Activated naive CD4-positive, alpha-beta T cell (primary cell): Measurements from ENCODE around the gene ATP2A3.

Experiments
- DNase-seq, 4 experiments: peaks; one replicate each; lab custom pipeline; 2025; lab: John Stamatoyannopoulos, UW

Gene ATP2A3

DNA sequence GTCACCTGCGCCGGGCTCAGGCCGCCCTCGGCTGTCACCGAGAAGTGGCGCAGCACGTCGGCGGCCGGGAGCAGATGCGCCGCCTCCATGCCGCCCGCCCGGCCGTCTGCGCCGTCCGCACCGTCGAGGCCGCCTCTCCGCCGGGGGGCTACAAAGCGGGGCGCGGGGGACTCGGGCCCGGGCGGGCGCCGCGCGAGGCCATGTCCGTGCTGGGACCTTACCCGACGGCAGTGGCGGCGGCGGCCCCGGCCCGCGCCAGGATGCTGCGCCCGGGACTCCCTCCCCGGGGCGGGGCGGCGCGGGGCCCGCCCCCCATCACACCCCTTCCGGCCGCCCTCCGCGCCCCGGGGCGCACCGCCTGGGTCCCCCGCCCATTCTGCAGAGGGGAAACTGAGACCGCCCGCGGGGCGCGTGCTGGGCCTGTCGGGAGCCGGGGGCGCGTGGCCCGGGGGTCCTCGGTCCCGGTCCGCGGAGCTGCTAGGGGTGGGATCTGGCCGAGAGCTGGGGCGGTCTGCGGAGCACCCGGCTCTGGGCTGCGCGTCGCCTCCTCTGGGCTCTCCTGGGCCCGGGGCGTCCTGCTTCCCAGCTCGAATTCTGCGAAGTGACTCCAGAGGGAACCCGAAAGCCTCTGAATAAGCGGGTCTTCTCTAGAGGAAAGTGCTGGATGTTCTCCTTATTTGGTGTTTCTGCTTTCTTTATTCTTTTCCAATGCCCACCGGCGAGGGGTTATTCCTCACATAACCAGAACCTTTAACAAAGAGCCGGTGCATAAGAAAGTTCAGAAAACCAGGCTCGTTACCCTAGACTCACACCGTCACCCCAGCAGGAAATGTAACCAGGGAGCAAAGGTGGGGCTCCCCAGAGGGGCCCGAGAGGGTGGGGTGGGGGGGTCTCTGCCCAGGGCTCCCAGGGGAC, at the start of gene ATP2A3:
Gene ATP2A3 (minus strand): TSS at position 235 of the 915 bp plus-strand sequence. CDS start 146 bp downstream, at position 89.
- DNase-seq = peak in 3 of 4 experiments; percentile 32 to 72 (median 36)

DNA sequence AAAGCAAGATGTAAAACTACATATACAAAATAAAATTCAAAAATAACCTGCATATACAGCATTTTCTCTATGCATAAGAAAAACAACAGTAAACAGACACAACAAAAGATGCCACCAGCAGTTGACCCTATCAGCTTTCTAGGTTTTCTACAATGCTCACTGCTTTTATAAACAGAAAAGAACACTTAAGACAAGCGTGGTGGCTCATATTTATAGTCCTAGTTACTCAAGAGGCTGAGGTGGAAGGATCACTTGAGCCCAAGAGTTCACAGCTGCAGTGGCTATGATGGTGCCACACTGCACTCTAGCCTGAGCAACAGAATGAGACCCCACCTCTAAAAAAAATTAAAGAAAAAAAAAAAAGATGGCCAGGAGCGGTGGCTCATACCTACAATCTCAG, 46.5 kb upstream of the ATP2A3 start:
- no peak for DNase-seq

DNA sequence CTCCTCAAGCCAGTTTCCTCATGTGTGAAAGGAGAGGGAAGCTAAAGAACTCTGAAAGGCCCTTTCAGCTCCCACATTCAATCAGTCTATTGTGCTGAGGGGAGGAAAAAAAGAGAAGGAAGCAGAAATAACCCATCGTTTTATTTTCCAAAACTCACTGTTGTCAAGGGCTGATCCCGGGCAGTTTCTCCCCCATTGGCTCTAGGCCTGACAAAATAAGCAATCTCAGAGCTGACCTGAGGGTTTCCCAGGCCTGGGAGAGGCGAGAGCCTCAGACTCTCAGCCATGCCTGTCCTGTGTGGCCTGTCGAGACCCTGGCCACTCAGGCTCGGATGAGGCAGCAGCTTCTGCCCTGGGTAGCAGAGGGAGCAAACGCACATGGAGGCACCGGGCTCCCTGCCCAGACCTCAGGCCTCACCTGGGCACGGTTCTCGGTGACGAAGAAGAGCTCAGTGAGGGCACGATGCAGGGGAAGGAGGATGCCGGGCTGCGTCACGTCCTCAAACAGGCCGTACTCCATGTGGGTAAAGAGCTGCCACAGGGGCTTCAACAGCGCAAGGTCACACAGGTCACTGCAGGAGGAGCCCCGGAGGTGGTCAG, 45.0 kb upstream of the ATP2A3 start:
- DNase-seq = no peak

DNA sequence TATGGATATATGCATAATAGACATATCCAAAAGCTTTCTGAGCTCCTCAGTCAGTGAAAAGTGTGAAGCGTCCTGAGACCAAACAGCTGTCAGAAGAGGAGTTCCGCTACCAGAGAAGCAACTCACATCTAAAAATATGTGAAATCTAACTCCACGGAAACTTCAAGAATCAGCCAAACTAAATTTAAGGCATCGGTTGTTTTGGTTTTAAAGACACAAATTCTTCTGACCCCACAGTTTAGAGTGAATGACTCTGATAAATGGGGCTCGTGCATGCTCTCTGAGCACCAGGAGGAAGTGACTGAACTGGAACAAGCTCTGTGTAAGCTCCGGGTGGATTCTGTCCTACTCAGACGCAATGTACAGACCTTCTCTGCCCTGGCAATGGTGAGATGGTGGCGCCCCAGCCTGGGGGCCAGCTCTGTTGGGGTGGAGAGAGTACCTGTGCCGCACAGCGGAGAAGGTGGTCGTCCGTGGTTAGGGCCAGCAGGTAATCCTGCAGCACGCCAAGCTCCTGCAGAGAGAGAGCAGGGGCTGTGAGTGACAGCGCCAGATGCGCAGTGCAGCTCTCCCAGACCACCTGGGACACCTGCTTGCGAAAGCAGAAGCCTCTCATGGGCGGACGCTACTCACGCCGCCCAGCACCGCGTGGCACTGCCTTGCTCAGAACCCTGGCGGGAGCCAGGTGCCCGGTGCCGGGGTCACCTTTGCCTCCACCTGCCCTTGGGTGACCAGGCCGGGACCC, 44.4 kb upstream of the ATP2A3 start:
- DNase-seq = no peak

DNA sequence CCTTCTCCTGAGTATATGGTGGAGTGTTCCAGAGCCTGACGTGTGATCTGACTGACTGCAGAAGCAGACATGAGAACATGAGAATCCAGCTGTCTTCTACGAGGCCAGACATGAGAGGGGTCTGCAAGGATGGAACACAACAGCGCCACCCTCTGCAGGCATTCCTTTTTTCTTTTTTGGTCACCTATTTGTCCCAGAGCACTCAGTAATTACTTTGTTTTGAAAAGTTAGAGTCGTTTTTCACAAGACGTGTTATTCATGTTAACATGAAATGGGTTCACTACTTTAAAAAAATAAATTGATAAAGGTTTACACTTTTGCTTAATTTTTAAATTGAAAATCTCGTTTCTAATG, 43.8 kb upstream of the ATP2A3 start:
- DNase-seq = no peak

DNA sequence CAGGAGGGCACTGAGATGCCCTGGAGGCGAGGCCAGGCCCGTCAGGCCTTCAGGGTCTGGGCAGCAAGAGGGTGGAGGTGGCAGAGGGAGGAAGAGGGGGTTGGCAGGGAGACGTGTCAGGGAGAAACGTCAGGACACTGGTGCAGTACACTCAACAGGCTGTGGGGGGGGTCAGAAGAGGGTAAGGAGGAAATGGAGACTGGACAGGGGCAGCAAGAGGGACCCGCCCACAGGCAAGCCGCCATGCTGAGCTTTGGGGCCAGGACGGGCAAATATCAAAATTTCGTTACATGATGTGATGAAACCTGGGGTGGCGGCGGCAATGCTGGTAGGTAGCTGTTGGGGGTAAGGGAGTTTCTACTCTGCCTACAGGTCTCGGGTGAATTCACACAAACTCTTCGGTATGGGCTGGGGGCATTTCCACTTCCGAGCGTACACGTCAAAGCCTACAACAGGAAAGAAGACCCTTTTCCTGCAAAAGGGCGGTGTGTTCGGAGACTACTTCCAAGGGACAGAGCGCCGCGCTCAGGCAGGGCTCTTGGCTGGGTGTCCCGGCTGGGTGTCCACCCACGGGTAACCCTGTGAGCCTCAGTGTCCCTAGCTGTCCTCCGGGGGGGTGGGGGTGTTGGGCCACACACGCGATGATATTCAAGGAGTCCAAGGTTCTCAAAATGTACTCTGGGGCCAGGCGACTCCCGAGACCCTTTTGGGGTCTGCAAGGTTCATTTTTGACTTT, 43.3 kb upstream of the ATP2A3 start:
- no peak for DNase-seq

DNA sequence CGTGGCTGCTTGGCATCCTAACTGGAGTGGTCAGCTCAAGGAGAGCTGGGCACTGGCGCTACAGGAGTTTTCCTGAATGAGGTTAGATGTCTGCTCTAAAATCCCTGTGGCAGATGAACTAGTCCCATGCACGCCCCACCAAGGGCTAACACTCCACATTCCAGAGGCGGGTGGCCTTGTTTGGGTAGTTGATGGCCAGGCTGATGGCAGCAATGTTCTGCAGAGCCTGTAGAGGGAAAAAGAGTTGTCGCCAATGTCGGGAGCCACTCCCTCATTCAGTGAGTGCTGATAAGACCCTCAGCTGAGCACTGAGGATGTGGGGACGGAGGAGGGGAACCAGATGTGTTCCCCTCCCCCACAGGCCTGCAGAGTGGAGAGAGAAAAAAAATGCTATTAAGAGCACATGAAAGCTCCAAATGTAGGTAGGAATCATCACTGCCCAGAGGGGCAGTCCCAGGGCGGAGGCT, 42.5 kb upstream of the ATP2A3 start:
- no peak for DNase-seq

DNA sequence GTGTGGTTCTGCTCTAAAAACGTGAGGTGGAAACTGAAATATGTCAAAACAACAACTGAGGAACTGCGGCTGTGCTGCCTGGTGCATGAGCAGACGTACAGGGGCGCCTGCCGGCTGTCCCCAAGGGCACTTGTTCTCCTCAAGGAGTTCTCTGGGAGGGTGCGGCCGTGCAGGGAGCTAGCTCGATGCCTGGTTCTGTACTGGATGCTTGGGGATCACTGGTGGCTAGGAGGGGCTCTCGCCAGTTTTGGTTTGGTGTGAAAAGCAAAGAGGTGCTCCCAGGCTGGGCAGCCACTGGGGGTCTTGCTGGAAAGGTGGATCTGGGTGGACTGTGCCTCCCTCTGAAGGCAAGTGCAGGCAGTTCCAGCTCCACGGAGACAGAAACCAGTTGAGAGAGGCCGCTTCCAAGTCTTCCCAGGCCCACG, 41.9 kb upstream of the ATP2A3 start:
- no peak for DNase-seq

DNA sequence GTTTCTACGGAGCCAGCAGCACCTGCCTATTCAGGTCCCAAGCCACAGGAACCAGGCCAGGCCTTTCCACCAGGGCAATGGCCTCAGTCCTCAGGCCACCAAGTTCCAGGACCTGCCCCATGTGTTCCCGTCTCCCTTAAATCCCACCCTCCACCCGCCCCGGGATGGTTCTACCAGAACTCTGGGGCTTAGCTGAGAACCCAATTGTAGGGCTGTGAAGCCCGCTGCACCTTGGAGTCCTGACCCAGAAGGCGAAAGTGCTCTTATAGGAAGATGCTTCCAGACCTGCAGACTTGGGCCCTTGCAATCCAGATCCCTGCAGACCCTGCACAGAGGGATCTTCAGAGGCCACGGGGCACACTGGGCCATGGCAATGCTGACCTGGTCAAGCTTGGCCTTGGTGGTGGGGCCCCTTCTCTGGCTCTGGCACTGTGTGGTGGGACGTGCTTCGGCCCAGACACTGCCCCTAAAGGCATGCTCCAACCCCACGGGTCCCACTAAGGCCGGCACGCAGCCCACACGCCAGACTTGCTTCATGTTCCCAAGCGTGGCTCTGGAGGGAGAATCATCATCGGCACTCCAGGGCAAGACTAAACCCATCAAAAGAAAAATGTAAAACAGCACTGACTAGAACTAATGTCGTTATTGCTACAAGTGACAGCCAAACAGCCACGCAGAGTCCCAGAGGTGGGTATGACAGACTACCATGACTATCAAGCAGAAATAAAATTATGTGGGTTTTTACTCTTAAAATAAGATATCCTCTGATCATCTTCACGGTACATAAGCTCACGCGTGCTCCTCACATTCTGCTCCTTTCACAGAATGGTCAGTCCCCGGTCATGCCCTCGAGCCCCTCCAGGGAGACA, 41.3 kb upstream of the ATP2A3 start:
- no peak for DNase-seq

DNA sequence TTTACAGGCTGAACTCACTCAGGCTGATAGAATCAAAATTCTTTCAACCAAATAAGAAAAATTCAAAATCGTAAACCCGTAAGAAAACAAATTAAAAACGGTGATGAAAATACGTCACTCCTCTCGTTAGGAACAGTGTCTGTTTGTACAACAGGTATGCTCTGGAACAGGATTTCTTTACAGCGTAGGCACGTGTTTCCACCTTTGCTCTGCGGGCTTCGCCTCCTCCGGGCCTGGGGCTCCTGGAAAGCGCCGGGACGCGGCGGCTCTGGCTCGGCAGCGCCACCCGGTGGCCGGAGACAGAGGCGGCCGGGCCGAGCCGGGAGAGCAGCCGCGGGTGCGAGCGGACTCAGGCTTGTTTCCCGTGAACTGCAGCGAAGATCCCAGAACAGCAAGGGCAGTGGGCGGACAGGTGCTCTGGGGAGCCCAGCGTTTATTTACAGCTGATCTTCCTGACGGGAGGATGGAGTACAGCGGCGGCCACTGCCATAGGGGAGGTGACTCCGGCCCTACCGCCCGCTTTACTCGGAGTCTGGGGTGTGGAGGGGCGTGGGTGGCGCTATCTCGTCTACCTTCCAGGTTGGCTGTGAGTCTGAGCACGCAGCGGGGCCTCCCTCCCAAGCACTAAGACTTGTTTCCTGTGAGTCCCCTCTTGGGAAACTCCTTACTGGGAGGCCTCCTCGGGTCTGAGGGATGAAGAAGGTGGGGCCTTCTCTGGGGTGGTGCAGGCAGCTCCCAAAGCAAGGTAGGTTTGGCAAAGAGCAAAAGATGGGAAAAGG, 40.5 kb upstream of the ATP2A3 start:
- DNase-seq = peak; percentile 12 to 58 (median 24)

DNA sequence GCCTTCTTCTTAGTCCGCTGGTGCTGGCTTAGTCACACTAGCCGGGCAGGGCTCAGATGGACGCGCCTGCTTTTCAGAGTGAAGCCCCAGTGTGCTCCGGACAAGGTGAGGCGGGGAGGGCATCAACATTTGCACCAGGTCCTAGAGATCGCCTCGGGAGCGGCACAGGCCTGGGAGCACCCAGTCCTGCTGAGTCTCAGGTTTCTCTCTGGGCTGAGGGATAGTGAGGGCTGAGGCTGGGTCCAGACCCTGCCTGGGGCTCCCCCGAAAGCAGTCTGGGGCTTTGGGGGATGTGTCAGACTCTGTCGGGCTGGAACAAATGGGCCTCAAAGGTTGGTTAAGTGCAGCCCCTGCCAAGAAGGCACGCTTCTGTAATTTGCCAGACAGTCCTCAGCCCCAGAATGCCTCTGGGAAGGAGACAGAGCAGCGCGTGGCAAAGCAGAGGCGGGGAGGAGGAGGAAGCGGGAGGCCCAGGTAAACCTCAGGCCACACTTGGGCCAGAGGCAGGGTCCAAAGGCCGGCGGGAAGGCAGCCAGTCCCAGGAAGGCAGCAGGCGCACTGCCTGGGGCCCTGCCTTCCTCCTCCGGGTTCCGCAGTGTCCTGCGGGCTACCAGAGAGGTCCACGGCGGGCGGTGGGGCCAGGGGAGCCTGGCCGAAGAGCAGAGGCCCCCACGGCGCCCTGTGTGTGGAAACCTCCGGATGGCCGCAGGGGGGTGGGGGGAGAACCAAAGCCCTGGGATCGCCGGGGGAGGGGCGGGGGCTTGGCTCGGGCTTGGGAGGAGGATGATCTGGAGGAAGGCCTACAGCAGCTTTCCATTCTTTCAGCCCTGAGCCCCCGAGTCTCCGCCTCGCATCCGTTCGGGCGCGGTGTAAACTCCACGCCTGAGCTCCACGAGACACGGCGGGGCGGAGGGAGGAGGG, 39.5 kb upstream of the ATP2A3 start:
- DNase-seq = no peak

DNA sequence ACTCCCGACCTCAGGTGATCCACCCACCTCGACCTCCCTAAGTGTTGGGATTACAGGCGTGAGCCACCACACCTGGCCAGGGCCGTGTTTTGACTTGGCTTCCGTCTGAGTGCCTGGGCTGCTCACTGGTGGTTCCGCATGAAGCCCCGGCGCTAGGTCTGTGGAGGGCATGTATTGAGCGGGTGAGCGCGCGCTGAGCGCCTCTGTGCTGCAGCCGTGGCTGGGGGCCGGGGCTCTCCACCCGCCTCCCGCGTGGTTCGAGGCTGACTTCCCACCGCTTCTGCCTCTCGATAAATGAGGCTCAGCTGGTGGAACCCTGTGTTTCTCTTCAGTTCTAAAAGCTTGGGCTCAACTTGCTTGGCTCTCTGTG, 38.9 kb upstream of the ATP2A3 start:
- DNase-seq = no peak

DNA sequence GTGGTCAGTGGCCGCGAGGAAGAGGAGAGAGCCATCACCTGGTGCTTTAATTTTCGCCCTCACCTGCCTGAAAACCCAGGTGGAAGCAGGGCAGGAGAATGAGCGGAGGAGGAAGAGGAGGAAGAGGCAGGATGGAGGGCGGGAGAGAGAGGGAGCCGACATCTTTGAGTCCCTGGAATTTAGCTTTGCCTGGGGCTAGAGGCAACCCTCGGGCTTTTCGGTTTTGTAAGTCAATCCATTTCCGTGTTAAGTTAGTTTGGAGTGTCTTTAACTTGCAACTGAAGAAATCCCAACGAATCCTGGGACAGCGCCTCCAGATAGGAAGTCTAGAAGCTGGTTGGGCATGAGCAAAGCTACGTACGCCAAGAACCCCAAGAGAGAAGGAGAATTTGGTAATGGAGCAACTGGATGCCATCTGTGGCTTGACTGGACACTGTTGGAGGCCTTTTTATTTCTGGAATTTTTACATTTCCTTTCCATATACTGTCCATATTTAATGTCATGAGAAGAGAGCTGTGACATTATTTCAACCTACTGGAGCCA, 36.9 kb upstream of the ATP2A3 start:
- DNase-seq = no peak

DNA sequence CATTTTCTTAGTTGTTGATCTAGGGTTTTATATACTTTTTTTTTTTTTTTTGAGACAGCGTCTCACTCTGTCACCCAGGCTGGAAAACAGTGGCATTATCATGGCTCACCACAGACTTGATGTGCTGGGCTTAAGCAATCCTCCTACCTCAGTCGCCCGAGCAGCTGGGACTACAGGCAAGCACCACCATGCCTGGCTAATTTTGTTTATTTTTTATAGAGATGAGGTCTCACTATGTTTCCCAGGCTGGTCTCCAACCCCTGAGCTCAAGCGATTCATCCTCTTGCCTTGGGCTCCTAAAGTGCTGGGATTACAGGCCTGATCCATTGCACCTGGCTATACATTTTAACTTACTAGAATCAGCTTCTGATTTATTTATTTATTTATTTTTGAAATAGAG, 34.2 kb upstream of the ATP2A3 start:
- DNase-seq = no peak

DNA sequence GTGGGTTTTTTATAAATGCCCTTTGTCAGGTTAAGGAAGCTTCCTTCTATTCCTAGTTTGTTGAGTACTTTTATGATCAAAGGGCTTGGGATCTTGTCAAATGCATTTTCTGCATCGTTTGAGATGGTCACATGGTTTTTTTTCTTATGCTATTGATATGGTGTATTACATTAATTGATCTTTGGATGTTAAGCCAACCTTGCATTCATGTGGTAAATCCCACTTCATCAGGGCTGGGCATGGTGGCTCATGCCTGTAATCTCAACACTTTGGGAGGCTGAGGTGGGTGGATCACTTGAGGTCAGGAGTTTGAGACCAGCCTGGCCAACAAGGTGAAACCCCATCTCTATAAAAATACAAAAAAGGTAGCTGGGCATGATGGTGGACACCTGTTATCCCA, 30.8 kb upstream of the ATP2A3 start:
- no peak for DNase-seq

DNA sequence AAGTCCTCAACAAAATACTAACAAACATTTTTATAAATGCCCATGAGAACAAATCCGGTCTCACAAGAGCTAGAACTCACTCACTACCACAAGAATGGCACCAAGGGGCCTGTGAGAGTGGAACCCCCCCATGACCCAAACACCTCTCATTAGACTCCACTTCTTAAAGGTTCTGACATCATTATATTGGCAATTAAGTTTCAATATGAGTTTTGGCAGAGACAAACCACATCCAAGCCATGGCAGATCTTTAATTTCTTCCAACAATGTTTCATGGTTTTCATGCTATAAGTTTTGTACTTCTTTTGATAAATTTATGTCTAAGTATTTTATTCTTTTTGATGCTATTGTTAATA, 30.0 kb upstream of the ATP2A3 start:
- no peak for DNase-seq

DNA sequence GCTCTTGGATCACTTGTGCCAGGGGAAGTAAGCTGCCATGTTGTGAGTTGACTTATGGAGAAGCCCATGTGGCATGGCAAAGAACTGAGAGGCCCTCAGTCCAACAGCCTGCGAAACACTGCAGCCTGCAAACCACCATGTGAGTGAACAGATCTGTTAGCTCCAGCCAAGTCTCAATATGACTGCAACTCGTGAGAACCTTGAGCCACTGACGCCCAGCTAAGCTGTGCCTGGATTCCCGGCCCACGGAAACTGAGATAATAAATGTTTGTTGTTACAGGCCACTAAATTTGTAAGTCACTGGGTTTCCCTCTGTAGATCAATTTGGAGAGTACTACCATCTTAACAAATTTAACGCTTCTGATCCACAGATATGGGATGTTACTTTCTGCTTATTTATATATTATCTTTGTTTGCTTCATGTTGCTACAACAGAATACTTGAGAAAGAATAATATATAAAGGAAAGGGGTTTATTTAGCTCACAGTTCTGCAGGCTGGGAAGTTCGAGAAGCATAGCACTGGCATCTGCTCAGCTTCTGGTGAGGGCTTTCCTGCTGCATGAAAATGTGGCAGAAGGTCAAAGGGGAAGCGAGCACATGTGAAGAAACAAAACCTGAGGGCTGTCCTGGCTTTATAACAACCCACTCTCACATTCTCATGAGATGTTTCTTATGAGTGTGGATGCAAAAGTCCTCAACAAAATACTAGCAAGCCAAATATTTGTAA, 29.4 kb upstream of the ATP2A3 start:
- no peak for DNase-seq

DNA sequence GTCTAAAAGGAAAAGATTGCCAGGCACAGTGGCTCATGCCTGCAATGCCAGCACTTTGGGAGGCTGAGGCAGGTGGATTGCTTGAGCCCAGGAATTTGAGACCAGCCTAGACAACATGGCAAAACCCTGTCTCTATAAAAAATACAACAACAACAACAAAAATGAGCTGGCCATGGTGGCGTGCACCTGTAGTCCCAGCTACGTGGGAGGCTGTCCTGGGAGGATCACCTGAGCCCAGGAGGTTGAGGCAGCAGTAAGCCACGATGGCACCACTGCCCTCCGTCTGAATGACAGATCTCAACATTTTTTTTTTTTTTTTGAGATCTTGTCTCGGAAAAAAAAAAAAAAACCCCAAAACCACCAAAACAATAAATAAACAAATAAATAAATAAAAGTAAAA, 28.1 kb upstream of the ATP2A3 start:
- DNase-seq = no peak
